Measurements from ENCODE around the gene NFKB1.
"Not testable (repeated sequence)": the region's sequence is repeated elsewhere in the genome, so short reads cannot be mapped to it uniquely, and the experiment has no call there.

NFKB1 gene

DNA sequence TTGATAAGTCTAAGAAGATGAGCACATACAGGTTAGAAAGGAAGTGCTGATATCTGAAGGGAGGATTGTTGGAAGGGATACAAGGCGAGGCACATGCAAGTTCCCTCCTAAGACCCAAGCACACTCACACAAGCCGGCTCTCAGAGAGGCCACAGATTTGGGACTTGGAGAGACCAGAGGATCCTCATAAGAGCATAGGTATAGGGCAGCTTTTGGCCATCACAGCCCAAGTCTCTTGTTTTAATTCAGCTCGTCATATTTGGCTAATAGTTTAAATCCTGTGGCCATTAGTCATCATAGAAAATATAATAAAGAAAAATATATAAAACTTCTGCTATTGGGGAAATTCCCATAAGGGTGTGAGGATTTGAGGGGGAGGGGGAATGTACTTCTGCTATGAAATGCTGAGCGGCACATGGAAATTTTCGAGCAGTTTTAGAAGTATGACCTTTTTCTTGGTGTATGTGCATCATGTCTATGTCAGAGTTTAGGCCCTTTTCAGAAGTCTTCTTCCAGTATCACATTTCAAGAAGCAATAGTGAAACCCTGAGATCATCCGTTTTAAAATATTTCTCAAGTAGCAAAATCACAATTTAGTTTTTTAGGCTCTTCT, 97.7 kb downstream of the NFKB1 start:
- no peak for DNase-seq (ENCODE audit: low read depth)

DNA sequence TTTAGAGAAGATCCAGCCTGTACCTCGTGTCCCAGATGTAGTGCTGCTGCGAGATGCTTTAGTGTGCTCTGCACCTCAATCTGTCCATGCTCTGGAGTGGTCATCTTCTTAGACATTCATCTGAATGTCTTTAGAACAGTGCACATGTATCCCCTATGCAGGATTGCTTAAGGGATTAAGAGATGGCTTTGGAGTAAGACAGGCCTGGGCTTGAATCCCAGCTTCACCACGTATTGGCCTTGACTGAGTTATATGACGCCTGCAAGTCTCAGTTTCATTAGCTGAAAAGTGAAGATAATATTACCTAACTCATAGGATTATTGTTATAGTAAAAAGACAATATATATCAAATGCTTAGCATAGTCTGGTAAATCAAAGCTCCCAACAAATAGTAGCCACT, 98.3 kb downstream of the NFKB1 start:
- no peak for DNase-seq (ENCODE audit: low read depth)

DNA sequence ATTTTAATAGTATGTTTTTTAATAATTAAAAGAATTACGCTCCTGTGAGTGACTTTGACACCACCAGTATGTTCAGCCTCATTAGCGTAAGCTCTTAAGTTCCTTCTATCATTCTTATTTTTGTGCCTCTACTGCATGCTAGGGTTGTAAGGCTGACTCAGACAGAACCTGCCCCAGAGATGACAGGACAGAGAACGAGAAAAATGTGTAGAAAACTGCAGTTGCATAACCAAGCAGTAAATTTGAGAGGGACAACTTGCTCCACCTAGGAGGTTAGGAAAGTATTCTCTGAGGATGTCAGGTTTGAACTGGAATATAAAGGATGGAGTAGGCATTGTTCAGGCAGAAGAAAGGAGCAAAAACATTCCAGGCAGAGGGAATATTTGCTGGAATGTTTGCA, 98.7 kb downstream of the NFKB1 start:
- no peak for DNase-seq (ENCODE audit: low read depth)

DNA sequence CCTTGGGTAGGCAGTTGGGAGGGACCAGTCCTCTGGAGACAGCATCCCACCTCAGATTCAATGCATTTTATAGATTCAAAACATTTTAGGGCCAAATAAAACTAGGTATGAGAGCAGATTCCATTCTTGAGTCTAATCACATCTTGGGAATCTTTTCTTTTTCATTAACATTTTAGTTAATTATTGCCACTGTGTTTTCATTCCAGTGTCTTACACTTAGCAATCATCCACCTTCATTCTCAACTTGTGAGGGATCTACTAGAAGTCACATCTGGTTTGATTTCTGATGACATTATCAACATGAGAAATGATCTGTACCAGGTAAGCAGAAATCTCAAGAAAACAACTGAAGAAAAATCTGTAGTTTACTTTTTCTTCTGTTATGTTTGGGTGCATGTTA, 99.5 kb downstream of the NFKB1 start:
- no peak for DNase-seq (ENCODE audit: low read depth)

DNA sequence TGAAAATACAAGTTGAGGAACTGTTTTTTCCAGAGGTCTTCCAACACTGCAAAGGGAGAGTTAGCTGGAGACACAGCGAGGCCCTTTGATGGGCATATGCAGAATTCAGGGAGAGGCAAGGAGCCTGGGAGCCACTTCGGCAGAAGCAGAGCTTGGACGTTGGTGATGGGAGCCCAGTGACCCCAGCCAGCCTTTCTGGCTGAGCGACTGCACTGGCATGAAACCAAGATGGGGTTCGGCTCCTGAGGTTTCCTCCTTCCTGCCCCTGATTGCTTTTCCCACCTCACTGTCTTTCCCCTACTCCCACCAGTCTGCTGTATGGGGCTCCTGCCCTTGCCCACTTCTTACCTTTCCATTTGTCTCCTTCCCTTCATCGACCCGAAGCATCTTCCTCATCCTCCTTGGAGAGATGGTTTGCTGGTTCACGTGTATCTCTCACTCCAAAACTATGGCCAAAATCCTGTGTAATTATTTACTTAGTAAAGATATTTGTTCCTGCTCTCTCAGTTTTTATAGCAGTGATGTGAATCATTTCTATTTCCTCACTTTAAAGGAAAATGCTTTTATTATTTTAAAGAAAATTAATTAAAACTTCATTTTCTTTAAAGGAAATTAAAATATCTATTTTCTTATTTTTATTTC, 100.5 kb downstream of the NFKB1 start:
- no peak for DNase-seq (ENCODE audit: low read depth)

DNA sequence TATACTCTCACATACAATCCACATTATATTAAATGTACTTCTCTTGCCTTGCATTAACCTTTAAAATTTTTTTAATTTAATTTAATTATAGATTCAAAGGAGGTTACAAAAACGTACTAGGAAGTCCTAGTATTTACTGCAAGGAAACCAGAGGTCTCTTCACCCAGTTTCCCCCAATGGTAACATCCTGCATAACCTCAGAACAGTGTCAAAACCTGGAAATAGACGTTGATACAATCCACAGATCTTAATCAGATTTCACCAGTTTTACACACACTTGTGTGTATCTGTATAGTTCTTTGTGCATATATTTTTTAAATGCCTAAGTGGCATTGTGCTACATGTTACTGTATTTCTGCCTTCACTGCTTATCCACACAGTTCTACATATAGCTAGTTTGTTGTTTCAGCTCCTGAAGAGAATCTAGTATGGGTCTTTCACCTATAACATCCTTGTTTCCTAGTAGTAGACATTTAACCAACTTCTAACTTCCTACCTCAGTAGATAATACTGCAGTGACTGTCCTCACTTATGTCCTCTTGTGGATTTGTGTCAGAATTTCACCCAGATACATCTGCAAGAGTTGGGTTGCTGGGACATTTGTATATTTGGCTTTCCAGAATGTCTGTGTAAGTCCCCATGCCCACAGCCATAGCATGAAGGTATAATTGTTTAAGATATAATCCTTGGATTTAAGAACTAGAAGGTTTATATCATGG, 103.2 kb downstream of the NFKB1 start:
- no peak for DNase-seq (ENCODE audit: low read depth)

DNA sequence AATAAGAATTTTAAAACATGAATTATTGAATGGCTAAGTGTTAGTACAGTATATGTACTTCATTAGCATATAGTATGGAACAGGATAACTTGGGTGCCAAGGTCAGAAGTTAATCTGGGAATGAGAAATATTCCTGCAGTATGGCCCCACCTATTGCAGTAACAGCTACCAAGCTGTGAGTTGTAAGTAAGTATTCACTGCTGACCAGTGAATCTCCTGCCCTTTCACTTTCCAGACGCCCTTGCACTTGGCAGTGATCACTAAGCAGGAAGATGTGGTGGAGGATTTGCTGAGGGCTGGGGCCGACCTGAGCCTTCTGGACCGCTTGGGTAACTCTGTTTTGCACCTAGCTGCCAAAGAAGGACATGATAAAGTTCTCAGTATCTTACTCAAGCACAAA, 105.1 kb downstream of the NFKB1 start:
- no peak for DNase-seq (ENCODE audit: low read depth)

DNA sequence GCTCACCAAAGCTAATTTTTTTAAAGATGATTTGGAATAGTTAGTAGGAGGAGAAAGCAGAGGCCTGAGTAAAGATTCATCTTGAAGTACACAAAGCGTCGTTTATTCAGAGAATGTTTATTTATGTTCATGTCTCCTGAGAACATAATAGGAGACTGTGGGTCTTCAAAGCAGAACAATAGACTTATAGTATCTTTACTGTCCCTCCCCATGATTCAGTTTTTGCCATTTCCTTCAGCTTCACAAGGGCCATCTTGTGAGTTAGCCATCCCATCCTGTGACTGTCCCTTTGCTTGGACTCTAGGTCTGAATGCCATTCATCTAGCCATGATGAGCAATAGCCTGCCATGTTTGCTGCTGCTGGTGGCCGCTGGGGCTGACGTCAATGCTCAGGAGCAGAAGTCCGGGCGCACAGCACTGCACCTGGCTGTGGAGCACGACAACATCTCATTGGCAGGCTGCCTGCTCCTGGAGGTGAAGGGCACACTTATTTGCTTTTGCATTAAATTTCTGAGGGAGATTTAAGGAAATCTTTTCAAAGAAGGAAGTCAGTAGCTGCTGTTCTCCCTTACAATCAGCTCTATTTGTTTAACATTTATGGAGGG, 105.8 kb downstream of the NFKB1 start:
- DNase-seq (ENCODE audit: low read depth): no peak

DNA sequence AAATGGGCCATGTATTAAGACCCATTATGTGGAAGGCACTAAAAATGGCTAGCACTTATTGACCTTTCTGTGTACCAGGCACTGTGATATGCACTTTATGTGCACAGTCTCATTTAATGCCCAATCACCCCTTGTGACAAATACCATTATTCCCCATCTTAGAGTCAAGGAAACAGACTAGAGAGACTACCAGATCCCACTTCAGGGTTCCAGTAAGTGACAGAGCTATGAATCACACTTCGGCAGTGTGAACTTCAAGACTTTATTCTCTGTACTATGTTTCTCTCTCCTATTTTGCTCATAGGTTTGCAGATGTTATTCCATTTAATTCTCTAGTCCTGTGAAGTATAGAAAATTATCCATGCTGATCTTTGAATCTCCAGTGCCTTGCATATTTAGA, 107.0 kb downstream of the NFKB1 start:
- no peak for DNase-seq (ENCODE audit: low read depth)

DNA sequence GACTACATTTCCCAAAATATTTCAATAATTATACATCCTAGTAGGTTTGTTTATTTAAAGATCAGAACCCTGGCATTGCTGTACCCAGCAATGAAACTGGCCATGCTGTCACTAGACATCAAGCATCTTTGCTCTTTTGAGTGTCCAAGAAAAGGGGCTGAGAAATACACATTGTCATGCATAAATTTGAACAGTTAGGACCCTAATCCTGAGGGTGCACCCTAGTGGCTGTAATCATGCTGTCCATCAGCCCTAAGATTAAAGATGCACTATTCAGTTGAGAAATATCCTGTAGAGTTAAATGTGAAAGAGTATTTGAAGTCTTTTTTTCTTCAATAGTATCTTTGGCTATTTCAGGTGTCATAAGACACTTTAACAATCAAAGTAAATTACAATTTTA, 108.8 kb downstream of the NFKB1 start:
- DNase-seq (ENCODE audit: low read depth): no peak

DNA sequence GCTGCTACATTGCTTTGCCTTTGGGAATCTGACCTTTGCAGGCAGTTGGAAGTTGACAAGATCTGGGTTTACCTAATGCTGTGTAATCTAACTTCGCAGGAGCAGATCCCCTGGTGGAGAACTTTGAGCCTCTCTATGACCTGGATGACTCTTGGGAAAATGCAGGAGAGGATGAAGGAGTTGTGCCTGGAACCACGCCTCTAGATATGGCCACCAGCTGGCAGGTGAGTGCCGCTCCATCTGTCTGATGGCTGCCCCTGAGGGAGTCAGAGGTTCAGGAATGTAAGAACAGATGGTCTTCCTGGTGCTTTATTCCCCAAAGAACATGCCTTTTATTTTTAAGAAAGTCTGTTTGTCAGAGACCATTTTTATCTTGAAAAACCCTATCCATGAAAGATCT, 109.3 kb downstream of the NFKB1 start:
- no peak for DNase-seq (ENCODE audit: low read depth)

DNA sequence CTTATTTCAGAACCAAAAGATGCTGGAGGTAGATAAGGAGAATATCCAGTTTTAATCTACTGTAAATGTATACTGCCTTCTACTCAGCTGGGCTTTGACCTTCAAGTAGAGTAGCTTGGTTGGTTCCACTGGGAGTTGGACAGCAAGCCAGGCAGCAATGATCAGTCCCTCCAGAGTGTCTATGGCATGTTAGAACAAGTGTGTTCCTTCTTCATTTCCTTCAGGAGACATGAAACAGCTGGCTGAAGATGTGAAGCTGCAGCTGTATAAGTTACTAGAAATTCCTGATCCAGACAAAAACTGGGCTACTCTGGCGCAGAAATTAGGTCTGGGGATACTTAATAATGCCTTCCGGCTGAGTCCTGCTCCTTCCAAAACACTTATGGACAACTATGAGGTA, 111.1 kb downstream of the NFKB1 start:
- no peak for DNase-seq (ENCODE audit: low read depth)

DNA sequence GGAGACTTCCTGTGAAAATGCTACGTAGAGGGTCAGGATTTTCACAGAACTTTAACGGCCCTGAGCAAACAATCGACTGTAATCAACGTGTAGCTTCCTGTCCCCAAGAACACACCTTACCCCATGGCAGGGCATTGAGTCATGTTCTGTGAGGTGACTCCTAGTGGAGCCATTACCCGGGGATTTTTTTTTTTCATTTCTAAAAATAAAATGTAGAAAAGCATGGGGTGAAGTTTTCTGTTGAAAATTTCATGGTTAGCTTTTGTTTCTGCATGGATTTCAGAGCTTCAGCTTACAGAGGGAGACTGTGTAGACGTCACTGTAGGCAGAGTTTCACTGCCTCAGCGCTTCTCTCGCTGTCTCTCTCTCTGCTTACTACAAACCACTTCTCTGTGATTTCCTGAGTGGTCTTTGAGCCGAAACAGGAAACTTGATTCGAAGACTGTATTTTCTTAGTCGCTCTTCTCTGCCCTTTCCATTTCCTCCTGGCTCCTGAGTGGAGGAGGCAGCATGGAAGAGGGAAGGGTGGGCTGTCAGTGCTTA, 111.7 kb downstream of the NFKB1 start:
- no peak for DNase-seq (ENCODE audit: low read depth)

DNA sequence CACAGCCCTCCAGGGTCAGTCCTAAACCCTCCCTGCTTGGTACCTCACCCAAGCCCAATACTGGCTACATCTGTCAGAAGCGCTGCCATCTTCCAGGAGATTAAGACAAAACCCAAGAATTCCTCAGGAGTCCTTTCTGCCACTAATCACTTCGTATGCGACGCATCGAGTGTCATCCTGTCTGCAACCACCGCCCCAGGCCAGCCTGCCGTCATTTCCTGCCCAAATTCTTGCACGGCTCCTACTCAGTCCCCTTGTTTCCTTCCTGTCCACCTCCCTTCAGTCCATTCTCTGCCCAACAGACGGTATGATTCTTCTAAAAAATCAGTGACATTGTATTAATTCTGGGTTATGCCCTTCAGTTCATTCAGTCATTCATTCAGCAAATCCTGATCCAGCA, 113.6 kb downstream of the NFKB1 start:
- no peak for DNase-seq (ENCODE audit: low read depth)

DNA sequence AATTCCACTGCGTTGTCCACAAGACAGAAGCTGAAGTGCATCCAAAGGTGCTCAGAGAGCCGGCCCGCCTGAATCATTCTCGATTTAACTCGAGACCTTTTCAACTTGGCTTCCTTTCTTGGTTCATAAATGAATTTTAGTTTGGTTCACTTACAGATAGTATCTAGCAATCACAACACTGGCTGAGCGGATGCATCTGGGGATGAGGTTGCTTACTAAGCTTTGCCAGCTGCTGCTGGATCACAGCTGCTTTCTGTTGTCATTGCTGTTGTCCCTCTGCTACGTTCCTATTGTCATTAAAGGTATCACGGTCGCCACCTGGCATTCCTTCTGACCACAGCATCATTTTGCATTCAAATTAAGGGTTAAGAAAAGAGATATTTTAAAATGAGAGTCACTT, 115.5 kb downstream of the NFKB1 start:
- no peak for DNase-seq (ENCODE audit: low read depth)

DNA sequence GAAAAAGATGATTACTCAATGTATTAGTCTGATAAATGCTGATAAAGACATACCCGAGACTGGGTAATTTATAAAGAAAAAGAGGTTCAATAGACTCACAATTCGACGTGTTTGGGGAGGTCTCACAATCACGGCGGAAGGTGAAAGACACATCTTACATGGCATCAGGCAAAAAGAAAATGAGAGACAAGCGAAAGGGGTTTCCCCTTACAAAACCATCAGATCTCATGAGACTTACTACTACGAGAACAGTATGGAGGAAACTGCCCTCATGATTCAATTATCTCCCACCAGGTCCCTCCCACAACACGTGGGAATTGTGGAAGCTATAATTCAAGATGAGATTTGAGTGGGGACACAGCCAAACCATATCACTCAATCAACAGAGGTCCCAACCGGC, 117.9 kb downstream of the NFKB1 start:
- DNase-seq (ENCODE audit: low read depth): not testable (repeated sequence)

DNA sequence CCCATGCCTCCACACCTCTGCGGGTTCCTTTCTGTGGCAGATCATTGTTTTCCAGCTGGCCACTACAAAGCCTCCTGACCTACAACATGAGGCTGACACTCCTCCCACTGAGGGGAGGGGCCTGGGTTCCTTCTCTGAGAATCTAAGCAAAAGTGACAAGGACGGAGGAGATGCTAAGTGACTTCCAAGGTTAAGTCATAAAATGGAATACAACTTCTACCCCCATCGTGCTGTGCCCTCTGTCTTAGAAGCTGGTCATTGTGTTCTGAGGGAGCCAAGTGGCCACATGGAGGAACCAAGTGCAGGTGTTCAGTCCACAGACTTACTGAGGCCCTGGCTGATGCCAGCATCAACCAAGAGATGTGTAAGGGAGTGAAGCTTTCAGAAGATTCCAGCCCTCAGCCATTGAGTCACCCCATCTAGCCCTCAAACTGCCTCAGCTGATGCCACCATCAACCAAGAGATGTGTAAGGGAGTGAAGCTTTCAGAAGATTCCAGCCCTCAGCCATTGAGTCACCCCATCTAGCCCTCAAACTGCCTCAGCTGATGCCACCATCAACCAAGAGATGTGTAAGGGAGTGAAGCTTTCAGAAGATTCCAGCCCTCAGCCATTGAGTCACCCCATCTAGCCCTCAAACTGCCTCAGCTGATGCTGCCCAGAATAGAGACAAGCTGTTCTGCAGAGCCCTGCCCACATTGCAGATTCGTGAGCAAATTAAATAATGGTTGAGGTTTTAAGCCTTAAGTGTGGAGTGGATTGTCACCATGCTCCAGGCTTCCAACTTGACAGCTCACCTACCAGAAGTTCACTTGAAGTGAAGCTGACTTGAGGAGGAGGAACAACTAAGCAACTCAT, 118.8 kb downstream of the NFKB1 start:
- DNase-seq (ENCODE audit: low read depth): not testable (repeated sequence)

DNA sequence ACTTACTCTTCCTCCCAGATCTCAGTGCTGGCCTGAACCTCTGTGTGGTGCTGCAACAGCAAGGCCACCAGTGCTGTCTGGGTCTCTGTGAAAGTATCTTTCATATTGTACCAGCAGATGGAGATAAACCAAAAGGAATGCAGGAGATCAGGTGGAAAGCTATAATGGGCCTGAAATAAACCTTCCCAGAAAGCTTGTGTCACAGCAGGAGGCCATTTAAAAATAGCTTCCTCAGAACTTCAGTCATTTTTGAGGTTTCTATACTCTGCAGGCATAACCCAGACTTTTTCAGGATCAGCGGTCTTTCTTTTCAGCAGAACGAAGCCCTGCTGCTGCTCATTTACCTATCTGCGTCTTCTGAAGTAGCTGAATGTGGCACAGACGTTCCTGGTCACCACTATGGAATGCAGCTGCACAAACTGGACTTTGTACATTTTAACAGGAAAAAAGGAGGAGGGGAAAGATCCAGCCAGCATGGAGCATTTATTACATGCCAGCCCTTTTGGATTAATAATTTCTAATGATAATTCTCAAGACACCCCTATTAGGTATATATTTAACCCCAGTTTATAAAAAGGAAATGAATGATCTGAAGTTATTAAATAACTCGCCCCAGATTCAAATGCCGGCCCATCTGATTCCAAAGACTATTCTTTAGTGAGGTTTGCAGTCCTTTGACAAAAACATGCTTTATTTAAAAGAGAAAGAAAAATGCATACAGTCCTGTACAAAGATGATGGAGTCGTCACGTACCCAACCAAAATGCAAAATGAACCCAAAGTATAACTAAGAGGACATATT, 119.7 kb downstream of the NFKB1 start:
- DNase-seq (ENCODE audit: low read depth): no peak

DNA sequence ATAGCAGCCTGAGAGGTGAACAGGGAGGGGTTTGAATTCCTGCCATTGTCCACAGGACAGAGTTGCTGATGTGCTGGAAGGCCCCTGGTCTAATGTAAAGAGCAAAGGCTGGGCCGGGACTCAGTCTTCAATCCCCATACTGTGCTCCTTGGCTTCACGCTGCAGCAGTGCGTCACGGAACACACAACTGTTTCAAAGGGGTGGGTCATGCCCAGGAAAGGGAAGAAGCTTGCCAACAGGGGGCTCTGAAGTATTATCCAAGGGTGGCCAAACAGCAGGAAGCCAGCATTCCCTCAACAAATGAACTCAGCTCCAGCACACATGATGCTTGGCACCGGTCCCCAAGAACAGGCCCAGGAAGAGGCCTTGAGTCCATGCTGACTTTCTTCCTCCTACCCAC, 122.5 kb downstream of the NFKB1 start:
- DNase-seq (ENCODE audit: low read depth): no peak

DNA sequence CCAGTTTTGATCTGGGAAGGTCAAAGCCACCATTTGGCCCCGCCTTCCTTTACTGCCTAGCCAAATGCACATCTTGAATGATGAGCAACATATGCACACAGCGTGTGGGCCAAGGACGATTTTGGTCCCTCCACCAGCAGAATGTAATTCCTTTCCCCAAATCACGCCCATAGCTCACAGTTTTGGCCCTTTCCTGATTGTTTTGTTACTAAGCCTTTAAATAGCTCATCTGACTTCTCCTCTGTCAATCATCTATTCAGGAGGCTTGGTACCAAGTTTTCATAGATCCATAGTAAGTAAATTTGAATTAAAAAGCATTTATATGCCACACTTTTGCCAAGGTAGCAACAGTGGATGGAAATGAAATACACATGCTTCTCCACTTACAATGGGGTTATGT, 123.3 kb downstream of the NFKB1 start:
- no peak for DNase-seq (ENCODE audit: low read depth)
